MCF 10A (cell line): Measurements from ENCODE around the gene TCF4. TPM values are rescaled to one million over a fixed set of nuclear protein-coding genes. Genes with fewer than 3 reads are reported as not detected.

Experiments used
- BruUV-seq: library from RNA; stranded (reverse); fragments of 400-500 nt; replicated peaks from 2 replicates; lab custom pipeline; 2021; lab: Mats Ljungman, UMichigan
- CTCF ChIA-PET: fragments of 300-600 bp; sonication (Branson Sonifier 250); formaldehyde crosslinking; extraction: SDS; loops from one replicate; lab custom pipeline; 2021; ENCODE audit warnings: antibody characterized with exemption, inconsistent platforms; lab: Yijun Ruan, JAX
- POLR2A ChIA-PET: fragments of 300-600, 350-650 bp; sonication (Branson Sonifier 250); formaldehyde crosslinking; extraction: SDS; loops from one replicate; lab custom pipeline; 2020; ENCODE audit warnings: antibody characterized with exemption, inconsistent platforms; lab: Yijun Ruan, JAX
- DNase-seq: peaks from one replicate; pipeline ENCODE4 v3.0.0-alpha.2; 2018; ENCODE audit not compliant: unreplicated experiment
- H3K27ac Mint-ChIP-seq: one replicate; pipeline ENCODE4 v1.8.0; 2022; ENCODE audit warnings: mild to moderate bottlenecking, low read depth, mixed read lengths; ENCODE audit not compliant: unreplicated experiment
- H3K27me3 Mint-ChIP-seq: one replicate; pipeline ENCODE4 v1.8.0; 2022; ENCODE audit warnings: mixed read lengths; ENCODE audit not compliant: insufficient read depth, unreplicated experiment
- H3K36me3 Mint-ChIP-seq: one replicate; pipeline ENCODE4 v1.8.0; 2022; ENCODE audit warnings: mild to moderate bottlenecking, moderate library complexity, mixed read lengths; ENCODE audit not compliant: insufficient read depth, unreplicated experiment
- H3K4me1 Mint-ChIP-seq: one replicate; pipeline ENCODE4 v1.8.0; 2022; ENCODE audit warnings: mixed read lengths; ENCODE audit not compliant: insufficient read depth, unreplicated experiment
- H3K4me3 Mint-ChIP-seq: one replicate; pipeline ENCODE4 v1.8.0; 2022; ENCODE audit warnings: mild to moderate bottlenecking, moderate library complexity, mixed read lengths; ENCODE audit not compliant: unreplicated experiment
- H3K9me3 Mint-ChIP-seq: one replicate; pipeline ENCODE4 v1.8.0; 2022; ENCODE audit warnings: mixed read lengths; ENCODE audit not compliant: unreplicated experiment
- intact Hi-C: fragments of 100-400 bp; cut with micrococcal nuclease; formaldehyde crosslinking; loops from 2 replicates; pipeline ENCODE4 v1.14.1; 2022
- total RNA-seq: library from RNA; stranded (reverse); gene quantifications from 2 replicates; pipeline ENCODE4 v1.2.3, GENCODE V29; 2022
- TF ChIP-seq, protein P1 (sequence below): fragments of 200-600 bp; IDR thresholded peaks from one replicate; pipeline ENCODE4 v1.8.0; 2022; ENCODE audit warnings: antibody characterized with exemption, mild to moderate bottlenecking; ENCODE audit not compliant: unreplicated experiment

The TCF4 gene
- total RNA-seq, 1 experiment from 2014 or later: 6.2 TPM

DNA sequence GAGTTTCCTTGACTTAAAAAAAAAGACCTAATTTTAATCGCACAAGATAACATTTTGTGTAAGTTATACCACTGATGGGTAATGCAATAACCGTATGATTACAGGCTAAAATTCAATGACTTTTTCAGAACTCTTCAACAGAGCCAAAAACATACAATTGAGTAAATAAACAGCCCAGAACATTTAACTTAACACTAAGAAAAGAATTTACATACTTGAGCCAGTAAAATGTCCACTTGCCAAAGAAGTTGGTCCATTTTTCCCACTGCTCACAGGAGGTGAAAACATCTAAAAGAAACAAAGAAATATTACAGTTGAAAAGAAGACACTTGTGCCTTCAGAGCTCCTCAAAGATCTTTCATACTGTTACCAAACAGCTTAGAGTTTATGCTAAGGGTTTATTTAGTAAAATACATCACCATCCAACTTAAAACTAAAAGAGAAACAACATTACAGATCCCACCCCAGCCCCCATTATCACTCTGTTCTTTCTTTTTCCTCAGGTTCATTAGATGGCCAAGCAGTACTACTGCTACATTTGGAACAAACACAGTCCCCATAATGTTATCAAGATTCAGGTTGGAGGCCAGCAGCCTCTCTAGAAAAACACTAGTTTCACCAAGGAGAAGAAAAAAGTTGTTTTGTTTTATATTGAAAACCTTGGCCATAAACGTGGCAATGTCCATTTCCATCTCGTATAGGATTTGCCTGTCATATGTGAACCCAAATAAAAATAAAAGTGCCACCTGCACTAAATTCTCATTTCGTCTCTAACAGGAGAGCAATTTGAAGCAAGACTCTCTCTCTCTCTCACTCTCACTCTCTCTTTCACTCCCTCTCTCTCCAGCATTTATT is 2.7 kb downstream of the TCF4 start:
- H3K9me3 Mint-ChIP-seq: no peaks in the 10 kb centered on the region
- TF ChIP-seq, protein P1, sequence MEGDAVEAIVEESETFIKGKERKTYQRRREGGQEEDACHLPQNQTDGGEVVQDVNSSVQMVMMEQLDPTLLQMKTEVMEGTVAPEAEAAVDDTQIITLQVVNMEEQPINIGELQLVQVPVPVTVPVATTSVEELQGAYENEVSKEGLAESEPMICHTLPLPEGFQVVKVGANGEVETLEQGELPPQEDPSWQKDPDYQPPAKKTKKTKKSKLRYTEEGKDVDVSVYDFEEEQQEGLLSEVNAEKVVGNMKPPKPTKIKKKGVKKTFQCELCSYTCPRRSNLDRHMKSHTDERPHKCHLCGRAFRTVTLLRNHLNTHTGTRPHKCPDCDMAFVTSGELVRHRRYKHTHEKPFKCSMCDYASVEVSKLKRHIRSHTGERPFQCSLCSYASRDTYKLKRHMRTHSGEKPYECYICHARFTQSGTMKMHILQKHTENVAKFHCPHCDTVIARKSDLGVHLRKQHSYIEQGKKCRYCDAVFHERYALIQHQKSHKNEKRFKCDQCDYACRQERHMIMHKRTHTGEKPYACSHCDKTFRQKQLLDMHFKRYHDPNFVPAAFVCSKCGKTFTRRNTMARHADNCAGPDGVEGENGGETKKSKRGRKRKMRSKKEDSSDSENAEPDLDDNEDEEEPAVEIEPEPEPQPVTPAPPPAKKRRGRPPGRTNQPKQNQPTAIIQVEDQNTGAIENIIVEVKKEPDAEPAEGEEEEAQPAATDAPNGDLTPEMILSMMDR: no peak
- intact Hi-C loops: loop anchor here (5.0 to 10.0 kb wide), 3 partner anchors 108 to 990 kb away; no protein-coding TSS in a partner anchor
- no peak for DNase-seq
- no peak overlapping the region for H3K27ac Mint-ChIP-seq
- no peak overlapping the region for H3K4me3 Mint-ChIP-seq
- H3K27me3 Mint-ChIP-seq: no peaks in the 10 kb centered on the region
- ChIA-PET CTCF (interaction anchor here (0.5 to 0.6 kb wide), 3 partner anchors 10 to 358 kb away, joined by 3 to 4 read pairs (median 3); no protein-coding TSS in a partner anchor), POLR2A (interaction anchor here (0.6 kb wide), 1 partner anchor 54 kb away, joined by 3 read pairs; no protein-coding TSS in a partner anchor)
- no TSS peak for BruUV-seq
- peaks cover 17% of the 10 kb centered on the region for H3K4me1 Mint-ChIP-seq
- H3K36me3 Mint-ChIP-seq: peaks cover 4% of the 10 kb centered on the region

DNA sequence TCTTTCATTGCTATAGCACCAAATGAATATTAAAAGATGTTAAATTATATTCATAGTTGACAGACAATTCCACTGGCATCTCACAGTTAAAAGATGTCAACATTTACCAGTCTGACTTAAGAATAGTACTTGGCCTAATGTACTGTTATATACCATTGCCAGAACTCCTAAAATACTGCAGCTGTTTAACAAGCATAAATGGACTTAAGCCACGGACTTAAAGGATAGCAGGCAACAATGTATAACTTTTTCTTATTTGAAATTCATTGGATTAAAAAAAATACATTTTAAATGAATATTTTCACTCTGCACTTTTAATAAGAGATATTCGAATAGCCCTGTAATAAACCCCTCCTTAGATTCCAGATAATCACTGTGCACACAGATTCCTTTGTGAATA is 3.8 kb downstream of the TCF4 start:
- TF ChIP-seq, protein P1: no peak
- no peaks in the 10 kb centered on the region for H3K36me3 Mint-ChIP-seq
- H3K27ac Mint-ChIP-seq: no peak overlapping the region
- CTCF ChIA-PET: no interaction called here
- no peaks in the 10 kb centered on the region for H3K27me3 Mint-ChIP-seq
- no peaks in the 10 kb centered on the region for H3K9me3 Mint-ChIP-seq
- intact Hi-C loops: loop anchor here (10.0 kb wide), 1 partner anchor 991 kb away; no protein-coding TSS in a partner anchor
- peaks cover 17% of the 10 kb centered on the region for H3K4me1 Mint-ChIP-seq
- POLR2A ChIA-PET: no interaction called here
- DNase-seq: no peak
- no peak overlapping the region for H3K4me3 Mint-ChIP-seq
- BruUV-seq: no TSS peak

DNA sequence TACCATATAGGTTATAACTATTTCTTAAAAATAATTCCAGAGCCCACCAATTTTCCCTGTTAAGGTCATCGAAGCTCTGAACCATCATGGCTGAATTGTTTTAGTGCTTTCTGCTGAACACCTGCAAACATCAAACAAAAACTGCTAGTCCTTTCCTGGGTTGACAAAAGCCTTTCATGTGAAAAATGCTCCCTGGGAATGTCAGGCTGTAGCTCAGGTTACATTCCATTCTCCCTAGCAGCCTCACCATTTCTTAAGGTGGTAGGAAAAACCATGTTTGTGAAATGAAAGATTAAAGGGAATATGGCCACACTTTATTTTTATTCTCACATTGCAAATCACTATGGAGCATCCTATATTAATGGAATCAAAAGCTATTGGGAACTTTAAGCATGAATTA is 5.7 kb downstream of the TCF4 start:
- ChIA-PET CTCF (interaction anchor here (0.6 to 1.0 kb wide), 2 partner anchors 11 to 720 kb away, joined by 3 read pairs; no protein-coding TSS in a partner anchor), POLR2A (interaction anchor here (0.9 to 1.8 kb wide), 2 partner anchors 50 to 66 kb away, joined by 3 to 4 read pairs; no protein-coding TSS in a partner anchor)
- TF ChIP-seq, protein P1: no peak
- intact Hi-C loops: loop anchor here (10.0 kb wide), 1 partner anchor 992 kb away; no protein-coding TSS in a partner anchor
- no peaks in the 10 kb centered on the region for H3K36me3 Mint-ChIP-seq
- no peak overlapping the region for H3K4me3 Mint-ChIP-seq
- DNase-seq: no peak
- BruUV-seq: no TSS peak
- no peaks in the 10 kb centered on the region for H3K9me3 Mint-ChIP-seq
- H3K4me1 Mint-ChIP-seq: peaks cover 17% of the 10 kb centered on the region
- no peak overlapping the region for H3K27ac Mint-ChIP-seq
- H3K27me3 Mint-ChIP-seq: no peaks in the 10 kb centered on the region
